ENCODE results near the gene ALG1. TPM values are rescaled to one million over a fixed set of nuclear protein-coding genes. Genes with fewer than 3 reads are reported as not detected.
A peak's percentile ranks its signal among the peaks of the same experiment; 100 is the strongest.
"Not testable (repeated sequence)": the region's sequence is repeated elsewhere in the genome, so short reads cannot be mapped to it uniquely, and the experiment has no call there.

ALG1 gene
- polyA plus RNA-seq, 10 donors, result 9.5 to 14.1 (median 10.7) TPM

DNA sequence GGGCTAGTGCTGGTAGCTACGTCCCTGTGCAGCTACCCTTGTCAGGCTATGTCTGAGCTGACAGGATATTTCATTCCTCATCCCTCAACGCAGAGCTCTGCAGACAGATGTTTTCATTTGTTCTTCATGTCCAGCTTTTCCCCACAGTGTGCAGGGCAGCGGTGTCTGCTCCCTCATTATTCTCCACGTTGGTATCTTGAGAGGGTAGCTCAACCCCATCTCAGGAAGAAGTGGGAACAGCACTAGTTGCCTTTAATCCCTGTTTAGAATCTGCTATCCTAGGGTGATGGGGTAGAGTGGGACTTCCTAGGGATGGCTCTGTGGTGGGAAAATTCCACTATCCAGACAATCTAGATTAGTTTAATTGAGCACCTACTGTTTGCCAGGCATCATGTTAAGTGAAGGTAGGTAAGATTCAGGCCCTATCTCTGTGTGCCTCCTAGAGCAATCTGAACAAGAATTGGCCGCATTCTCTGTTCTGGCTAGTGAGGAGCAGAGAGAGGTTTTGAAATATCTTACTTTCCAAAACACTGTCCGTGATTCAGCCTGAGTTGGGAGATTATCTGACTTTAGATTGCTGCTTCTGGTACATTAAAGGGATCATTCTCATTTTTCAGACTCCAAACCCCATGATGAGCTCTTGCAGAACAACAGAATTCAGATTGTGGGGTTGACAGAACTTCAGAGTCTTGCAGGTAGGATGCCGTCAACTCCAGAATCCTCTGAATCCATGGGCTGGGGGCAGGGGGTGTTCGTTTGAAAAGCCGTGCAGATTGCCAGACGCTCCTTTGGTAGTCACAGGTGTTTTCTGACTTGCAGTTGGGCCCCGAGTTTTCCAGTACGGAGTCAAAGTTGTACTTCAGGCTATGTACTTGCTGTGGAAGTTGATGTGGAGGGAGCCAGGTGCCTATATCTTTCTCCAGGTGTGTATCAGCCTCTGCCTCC lies 963 bp downstream of the ALG1 start:
- DNase-seq, result no peak

DNA sequence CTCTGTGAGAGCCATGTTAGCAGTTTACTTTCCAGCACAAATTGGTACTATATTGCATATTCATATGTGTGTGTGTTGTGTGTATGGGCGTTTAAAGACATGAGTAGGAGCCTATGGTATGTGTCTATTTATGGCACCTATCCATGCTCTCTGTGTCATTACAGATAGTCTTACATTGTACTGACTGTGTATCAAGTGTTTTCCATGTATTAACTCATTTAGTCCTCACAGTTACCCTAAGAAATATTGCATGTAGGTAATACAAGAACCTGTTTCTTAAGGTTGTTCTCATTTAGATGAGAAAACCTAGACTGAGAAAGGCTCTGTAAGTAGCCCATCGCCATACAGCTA lies 1.6 kb downstream of the ALG1 start:
- no peak for DNase-seq

DNA sequence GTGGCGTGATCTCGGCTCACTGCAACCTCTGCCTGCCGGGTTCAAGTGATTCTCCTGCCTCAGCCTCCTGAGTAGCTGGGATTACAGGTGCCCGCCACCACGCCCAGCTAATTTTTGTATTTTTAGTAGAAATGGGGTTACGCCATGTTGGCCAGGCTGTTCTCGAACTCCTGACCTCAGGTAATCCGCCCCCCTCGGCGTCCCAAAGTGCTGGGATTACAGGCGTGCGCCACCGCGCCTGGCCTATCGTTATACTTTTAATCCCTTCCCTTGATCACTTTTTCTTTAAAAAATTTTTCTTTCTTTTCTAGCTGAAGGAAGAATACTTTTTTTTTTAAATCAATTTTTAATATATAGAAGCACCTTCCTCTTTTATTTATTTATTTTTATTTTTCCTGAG lies 2.1 kb downstream of the ALG1 start:
- not testable (repeated sequence) for DNase-seq

DNA sequence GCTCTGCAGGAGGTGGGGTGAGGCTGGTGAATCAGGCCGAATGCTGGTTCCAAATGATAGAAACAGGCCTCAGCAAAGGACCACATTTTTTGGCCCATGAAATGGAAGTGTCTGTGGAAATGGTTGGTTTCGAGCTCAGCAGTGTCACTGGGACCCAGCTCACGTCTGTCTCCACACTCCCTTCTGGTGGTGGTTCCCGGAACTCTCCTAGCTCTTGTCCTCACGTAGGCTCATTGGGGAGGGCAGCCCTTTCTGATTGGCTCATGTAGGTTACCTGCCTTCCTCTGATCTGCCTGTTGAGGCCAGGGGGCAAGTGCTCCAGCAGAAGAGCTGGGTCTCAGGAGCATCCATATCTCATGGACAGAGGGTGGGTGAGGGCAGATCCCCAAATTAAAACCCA lies 4.0 kb downstream of the ALG1 start:
- DNase-seq, result no peak

DNA sequence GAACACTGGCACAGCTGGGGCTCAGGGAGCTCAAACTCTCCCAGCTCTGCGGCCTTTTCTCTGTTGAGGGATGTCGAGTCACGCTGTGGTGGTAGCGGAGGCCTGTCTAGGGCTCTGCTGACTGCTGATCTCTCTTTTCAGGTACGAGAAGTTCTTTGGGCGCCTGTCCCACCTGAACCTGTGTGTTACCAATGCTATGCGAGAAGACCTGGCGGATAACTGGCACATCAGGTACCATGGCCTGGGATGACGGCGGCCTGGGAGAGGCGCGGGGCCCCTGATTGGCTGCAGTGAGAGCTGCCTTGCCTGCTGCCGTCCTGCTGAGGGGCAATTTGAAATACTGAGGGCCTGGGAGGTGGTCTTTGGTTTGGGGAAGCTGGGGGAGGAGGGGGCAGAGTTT lies 5.7 kb downstream of the ALG1 start:
- DNase-seq, result no peak

DNA sequence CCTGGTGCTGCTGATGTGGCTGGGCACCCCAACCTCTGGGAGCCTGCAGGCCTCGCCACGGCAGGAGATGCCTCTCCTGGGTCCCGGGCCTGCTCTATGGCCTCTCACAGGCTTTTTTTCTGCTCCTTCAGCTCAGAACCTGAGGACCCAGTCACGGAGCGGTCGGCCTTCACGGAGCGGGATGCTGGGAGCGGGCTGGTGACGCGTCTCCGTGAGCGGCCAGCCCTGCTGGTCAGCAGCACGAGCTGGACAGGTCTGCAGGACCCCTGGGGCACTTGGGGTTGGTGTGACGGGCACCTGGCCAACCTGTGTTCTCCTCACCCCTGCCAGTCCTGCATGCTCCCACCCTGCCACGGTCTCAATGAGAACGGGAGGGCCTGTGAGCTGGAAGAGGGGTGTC lies 7.0 kb downstream of the ALG1 start:
- DNase-seq, result no peak

DNA sequence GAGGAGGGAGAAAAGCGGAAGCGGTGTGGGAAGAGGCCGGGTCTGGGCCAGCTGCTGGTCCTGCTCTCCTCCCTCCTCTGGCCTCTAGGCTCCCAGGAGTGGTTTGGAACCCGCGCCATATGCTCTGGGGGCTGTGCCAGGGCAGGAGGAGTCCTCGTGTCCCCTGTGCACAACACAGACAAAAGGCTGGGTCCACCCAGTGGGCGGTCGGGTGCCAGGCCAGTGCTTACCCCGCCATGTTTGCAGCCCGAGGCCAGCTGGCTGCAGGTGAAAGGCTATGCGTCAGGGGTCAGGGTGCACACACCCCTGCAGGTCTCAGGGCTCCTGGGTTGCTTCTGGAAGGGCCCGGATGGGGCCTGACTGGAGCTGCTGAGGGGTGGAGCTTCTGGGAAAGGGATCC lies 8.8 kb downstream of the ALG1 start:
- DNase-seq, result not testable (repeated sequence)

DNA sequence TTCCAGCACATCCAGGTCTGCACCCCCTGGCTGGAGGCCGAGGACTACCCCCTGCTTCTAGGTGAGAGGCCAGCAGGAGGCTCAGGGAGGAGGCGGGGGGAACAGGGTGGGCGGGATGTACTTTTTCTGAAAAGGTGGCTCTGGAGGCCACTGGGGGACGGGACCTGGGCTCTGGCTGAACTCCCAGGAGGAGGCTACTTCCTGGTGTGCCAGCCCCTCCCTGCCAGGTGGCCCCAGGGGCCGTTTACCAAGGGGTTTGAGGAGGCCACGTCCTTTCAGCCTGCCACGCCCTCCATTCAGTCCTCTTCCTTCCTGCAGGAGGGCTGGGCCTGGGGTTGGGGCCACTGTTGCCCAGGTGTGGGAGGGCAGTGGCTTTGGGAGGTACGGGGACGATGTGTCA lies 9.4 kb downstream of the ALG1 start:
- not testable (repeated sequence) for DNase-seq

DNA sequence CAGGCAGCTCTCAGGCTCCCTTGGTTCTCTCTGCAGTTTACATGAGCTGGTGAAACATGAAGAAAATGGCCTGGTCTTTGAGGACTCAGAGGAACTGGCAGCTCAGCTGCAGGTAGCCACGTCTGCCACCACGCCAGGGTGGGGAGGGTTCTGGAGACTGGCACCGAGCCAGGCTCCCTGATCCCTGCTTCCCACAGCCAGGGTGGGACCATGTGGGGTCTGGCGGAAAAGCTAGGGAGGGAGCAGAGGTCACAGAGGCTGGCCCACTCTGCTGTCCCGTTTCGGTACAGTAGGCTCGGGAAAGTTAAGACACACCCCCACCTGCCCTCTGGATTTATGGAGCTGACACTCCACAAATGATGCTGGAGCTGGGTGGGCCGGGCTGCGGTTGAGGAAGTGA lies 12.0 kb downstream of the ALG1 start:
- DNase-seq, result not testable (repeated sequence)

DNA sequence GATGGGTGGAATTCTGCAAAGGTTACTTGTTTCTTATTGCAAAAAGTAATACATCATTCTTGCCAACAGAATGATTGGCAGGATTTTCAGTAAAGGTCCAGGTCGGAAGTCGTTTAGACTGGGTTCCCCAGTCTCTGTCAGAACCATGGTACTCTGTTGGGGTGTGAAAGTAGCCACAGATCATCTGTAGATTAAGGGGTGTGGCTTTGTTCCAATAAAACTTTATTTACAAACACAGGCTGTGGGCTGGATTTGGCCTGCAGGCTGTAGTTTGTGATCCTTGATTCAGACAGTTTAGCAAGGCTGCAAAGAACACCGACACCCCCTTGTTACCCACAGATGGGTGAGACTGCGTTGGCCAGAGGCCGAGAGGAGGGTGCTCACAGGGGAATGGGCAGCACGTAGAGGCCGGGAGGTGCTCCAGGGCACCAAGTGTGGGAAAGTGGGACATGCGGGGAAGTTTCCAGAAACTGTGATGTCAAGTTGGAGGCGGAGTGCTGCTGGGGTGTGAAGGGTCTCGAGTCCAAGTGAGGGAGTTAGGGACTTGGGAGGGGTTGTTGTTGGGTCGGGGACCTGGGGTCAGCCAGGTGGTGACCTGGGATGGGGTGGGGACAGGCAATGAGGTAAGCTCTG lies 12.6 kb downstream of the ALG1 start:
- not testable (repeated sequence) for DNase-seq

DNA sequence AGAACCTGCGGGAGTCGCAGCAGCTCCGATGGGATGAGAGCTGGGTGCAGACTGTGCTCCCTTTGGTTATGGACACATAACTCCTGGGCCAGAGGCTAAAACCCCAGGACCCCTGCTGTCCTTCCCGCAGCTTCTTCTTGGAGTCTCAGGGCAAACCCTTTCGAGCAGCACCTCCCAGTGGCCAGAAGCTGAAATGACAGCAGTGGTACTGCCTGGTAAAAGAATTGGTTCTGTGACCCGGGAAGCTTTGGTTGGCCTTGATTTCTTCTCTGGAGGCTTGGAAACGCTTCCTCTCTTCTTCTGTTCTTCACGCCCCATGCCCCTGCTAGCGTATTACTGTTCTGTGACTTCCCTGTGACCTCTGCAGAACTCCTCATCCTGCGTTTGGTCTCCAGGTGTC lies 13.2 kb downstream of the ALG1 start:
- DNase-seq, result peak in 2 of 3 donors; percentile 7 to 23

DNA sequence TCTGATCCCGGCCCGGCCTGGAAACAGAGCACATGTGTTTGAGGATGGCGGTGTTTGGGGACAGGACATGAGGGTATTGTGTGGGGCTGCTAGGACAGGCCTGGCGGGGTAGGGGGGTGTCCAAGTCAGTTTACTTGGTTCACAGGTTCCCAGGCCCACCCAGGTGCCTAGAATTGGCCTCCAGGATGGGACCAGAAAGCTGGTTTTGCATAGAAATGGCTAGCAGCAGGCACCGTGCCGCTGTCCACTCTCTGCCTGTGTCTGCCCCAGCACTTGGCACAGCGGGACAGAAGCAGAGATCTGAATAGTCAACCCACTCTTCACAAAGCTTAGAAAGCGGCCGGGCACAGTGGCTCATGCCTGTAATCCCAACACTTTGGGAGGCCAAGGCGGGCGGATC lies 14.1 kb downstream of the ALG1 start:
- not testable (repeated sequence) for DNase-seq

DNA sequence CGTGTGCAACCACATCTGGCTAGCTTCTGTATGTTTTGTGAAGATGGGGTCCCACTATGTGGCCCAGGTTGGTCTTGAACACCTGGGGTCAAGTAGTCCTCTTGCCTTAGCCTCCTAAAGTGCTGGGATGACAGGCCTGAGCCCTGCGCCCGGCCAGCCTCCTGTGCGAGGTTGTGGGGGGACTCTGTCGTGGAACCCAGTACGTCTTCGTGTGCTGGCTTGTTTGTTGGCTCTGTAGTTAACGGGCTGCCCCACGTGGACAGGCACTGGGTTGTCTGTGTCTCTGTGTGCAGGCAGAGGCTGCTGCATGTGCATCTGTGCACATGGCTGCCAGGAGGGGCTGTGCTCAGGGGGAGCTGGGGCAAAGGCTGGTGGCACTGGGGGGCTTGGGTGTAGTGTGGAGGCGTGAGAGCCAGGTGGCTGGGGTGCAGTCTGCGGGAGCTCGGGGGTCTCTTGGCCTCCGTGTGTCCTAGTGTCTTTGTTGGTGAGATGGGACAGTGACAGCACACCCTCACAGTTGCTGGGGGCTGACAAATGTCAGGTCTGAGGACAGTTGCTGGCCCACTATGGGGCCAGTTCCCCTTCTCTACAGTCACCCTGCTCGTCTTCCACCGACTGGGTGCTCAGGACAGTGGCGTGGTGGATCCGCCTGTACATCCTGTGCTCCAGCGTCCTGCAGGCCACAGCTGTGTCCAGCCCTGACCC lies 16.6 kb downstream of the ALG1 start:
- DNase-seq, result not testable (repeated sequence)

DNA sequence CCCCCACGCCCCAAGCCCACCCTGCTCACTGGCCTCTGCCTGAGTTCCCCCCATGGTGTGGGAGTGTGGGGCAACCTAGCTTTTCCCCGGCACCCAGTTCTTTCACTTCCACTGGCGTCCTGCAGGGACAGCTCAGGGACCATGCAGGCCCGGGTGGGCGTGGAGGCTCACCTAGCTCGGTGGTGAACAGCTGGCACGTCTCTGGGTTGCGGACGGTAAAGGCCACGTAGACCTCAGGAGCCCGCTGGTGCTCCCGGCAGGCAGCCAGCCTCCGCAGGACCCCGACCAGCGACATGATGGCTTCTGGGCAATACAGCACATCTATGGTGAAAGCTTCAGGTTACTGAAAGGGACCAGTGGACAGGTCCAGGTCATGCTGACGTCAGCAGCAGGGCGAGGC lies 17.3 kb downstream of the ALG1 start:
- DNase-seq, result not testable (repeated sequence)

DNA sequence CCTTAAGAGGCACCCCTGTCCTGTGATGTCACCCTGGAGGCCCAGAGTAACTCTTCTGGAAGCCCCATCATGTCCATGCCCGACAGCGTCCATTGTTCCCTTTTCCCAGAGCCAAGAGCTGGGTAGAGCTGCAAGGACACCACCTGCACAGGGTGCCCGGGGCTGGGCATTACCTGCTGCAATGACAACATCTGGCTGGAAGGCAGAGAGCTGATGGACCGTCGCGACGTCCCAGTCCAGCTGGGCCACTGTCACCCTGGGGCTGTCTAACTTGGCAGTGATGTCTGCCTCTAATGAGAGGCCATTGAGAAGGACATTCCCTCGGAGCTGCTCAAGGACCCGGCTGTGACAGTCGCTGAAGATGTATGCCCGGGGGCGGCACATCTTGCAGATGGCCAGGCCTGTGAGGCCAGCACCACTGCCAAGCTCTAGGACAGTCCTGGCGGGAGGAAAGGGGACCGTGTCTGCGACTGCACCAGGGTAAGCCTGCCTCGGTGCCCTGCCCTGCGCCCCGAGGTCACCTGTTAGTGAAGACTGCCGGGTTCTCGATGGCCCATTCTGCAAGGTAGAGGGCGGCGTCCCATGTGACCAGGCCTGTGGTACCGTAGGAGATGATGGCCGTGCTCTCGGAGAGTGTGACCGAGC lies 18.4 kb downstream of the ALG1 start:
- DNase-seq, result not testable (repeated sequence)

DNA sequence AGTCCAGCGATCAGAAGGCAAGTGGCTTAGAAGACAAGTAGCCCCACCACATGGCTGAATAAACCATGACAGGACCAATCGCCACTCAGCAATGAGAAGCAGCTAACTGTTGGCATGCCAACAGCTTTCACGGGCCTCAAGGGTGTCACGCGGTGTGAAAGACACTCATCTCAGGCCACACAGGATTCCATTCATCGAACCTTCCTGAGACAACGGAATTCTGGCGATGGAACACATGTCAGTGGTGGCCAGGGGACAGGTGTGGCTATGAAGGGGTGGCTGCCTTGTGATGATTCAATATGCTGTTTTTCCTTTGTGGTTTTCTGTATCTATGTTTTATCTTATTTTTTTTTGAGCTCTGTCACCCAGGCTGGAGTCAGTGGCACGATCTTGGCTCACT lies 18.9 kb downstream of the ALG1 start:
- DNase-seq, result not testable (repeated sequence)

DNA sequence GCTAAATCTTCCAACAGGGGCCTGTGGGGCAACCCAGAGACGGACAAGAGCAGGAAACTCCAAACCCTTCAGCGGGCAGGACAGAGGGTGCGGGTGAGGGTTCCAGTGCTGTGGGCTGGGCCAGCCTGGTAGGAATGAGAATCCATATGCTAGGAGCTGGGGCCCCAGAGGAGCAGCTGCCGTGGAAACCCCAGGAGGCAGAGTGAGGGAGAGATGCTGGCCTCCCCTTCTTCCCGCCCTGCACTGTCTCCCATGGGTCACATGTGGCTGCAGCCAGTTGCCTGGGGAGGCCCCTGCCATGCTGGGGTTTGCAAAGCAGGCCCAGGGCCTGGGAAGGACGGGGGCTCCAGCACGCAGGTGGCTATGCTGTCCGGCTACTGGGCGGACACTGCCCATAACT lies 21.4 kb downstream of the ALG1 start:
- not testable (repeated sequence) for DNase-seq

DNA sequence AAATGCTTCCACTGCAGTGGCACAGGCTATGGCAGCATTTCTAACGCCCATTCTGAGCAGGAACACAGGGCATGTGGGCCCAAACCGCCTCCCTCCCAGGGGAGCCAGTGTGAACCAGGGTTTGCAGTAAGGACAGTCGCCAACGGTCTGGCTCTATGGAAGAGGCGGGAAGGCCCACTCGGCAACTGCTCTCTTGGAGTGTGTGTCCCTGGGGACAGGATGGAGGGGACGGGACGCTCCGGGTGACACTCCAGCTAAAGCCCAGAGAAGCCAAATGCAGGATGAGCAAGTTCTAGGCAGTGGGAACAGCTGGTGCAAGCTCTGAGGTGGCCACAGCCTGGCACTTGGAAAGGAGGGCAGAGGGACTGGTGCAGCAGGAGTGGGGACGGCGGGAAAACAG lies 22.1 kb downstream of the ALG1 start:
- DNase-seq, result not testable (repeated sequence)

DNA sequence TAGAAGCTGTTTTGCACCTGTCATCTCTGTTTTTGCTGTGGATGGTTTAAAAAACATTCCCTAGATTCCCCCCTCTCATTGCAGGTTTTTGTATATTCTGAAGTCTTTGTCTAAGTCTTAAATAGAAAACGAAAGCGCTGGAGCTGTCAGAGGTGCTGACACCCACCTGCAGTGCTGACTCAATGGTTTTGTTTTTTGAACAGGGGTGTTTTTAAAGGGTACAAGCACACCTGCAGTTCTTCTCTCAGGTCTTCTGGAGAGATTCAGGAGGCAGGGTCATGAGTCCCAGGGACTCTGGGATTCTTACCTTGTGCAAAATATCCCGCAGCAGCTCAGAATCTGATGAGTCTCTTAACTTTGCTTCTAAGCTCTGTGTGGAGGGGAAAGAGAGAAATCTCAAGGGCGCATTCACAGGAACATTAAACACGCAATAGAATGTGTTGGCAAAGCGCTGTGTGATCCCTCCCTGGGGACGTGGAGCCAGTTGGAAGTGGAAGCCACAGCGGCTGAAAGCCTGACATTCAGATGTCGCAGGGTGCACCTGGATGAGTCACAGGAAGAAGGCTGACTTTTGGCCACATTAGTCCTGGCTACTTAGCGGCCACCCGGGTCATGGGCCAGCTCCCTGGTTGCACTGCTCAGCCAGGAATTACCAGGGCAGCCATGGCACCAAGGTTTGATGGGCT lies 23.6 kb downstream of the ALG1 start:
- DNase-seq, result not testable (repeated sequence)

DNA sequence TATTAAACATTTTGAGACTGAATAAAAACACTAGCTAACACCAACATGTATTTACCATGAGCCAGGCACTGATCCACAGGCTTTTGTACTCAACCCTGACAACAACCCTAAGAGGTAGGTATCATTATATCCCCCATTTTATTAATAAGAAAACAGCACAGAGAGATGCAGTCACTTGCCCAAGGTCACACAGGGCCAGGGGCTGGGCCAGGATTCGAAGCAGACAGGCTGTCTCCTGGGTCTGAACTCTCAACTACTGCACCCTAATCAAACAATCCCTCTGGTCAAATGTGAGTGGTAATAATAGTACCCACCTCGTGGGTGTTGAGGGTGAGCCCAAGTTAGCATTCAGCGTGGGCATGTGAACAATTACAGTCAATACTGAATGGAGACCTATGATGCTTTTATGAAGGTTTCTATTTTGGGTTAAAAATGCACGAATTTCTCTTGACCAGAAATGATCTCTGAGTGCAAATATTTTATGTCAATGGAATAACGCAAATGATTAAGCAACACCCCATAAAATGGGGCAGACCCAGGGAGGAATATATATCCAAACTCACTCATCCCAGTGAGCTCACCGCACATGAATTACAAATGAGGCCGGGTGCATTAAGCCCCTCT lies 24.9 kb downstream of the ALG1 start:
- peak in 1 of 3 donors; percentile 7 for DNase-seq

DNA sequence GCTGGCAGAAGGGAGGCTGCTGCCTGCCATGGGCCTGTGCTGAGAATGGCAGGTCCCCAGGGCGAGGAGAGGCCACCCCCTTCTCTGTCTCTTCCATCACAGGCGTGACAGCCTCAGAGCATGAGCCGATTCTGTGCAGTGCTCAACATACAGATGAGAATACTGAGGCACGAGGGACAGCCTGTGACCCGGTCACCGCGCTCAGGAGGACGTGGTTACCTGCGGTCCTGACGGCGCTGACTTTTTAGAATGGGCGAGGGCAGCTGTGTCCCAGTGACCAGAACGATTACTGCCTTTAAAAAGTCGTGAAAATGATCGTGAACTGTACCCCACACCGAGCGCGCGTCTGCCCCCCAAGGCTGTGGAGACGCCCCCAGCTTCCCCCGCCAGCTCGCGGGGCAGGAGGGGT lies 25.4 kb downstream of the ALG1 start:
- DNase-seq, result peak in 2 of 3 donors; percentile 19 to 53

Data from muscle of back (tissue), 11 donors.